ENCODE data around the gene SCMH1. TPM values are rescaled to one million over a fixed set of nuclear protein-coding genes. Genes with fewer than 3 reads are reported as not detected.

SCMH1 gene
- total RNA-seq, 2 experiments from 2014 or later, result 47.0 to 47.7 TPM

GRCh38 chr1:41169799-41170180 is 72.3 kb downstream of the SCMH1 start:
- Histone ChIP-seq H3K36me3 (ENCODE audit: insufficient read depth, low read length) (peaks cover 30% of the 10 kb centered on the region), H2AFZ (ENCODE audit: low read length) (no peak overlapping the region), H3K79me2 (ENCODE audit: insufficient read depth, low read depth, low read length) (no peaks in the 10 kb centered on the region; the same call in 1 of the 2 replicates), H3K4me2 (ENCODE audit: low read length) (no peak overlapping the region), H3K9me2 (ENCODE audit: insufficient read depth, low read length) (no peaks in the 10 kb centered on the region), H3K4me3 (ENCODE audit: low read depth, low read length, poor library complexity, severe bottlenecking) (no peak overlapping the region), H3K9me3 (ENCODE audit: low read length) (peaks cover 29% of the 10 kb centered on the region), H3K27ac (ENCODE audit: low read depth, low read length, poor library complexity, severe bottlenecking) (no peak overlapping the region), H4K20me1 (ENCODE audit: insufficient read depth, low read length) (no peaks in the 10 kb centered on the region), H3K4me1 (ENCODE audit: insufficient read depth, low read length, poor library complexity, severe bottlenecking) (peaks cover 24% of the 10 kb centered on the region)
- DNase-seq (ENCODE audit: low spot score), result no peak
- POLR2A ChIA-PET, result interaction anchor here (1.2 kb wide), 1 partner anchor 14 kb away, joined by 4 read pairs; no protein-coding TSS in a partner anchor
- intact Hi-C loops (cut with micrococcal nuclease; ENCODE audit: unreplicated experiment), result no loop called here
- CTCF ChIA-PET (ENCODE audit: unreplicated experiment), result no interaction called here
- TF ChIP-seq EZH2phosphoT487 (IDR thresholded peaks at IDR 0.05; ENCODE audit: borderline replicate concordance, low read depth, low read length) (no peak), CTCF (conservative IDR thresholded peaks at IDR 0.05; ENCODE audit: low read length) (no peak)
- no TSS peak for BruUV-seq (replicated peaks)

GRCh38 chr1:41169066-41169798 is 72.9 kb downstream of the SCMH1 start:
- no peak for DNase-seq (ENCODE audit: low spot score)
- no peaks in the 10 kb centered on the region for H3K9me2 ChIP-seq (ENCODE audit: insufficient read depth, low read length)
- H3K9me3 ChIP-seq (ENCODE audit: low read length), result peaks cover 29% of the 10 kb centered on the region
- H3K4me3 ChIP-seq (ENCODE audit: low read depth, low read length, poor library complexity, severe bottlenecking), result no peak overlapping the region
- H3K36me3 ChIP-seq (ENCODE audit: insufficient read depth, low read length), result peaks cover 30% of the 10 kb centered on the region
- no peak overlapping the region for H2AFZ ChIP-seq (ENCODE audit: low read length)
- no peak for TF ChIP-seq CTCF (conservative IDR thresholded peaks at IDR 0.05; ENCODE audit: low read length)
- H3K27ac ChIP-seq (ENCODE audit: low read depth, low read length, poor library complexity, severe bottlenecking), result no peak overlapping the region
- no peaks in the 10 kb centered on the region; the same call in 1 of the 2 replicates for H3K79me2 ChIP-seq (ENCODE audit: insufficient read depth, low read depth, low read length)
- no peaks in the 10 kb centered on the region for H4K20me1 ChIP-seq (ENCODE audit: insufficient read depth, low read length)
- ChIA-PET CTCF (ENCODE audit: unreplicated experiment) (no interaction called here), POLR2A (interaction anchor here (1.2 kb wide), 1 partner anchor 15 kb away, joined by 4 read pairs; no protein-coding TSS in a partner anchor)
- no peak overlapping the region for H3K4me2 ChIP-seq (ENCODE audit: low read length)
- intact Hi-C loops (cut with micrococcal nuclease; ENCODE audit: unreplicated experiment), result no loop called here
- H3K4me1 ChIP-seq (ENCODE audit: insufficient read depth, low read length, poor library complexity, severe bottlenecking), result peaks cover 24% of the 10 kb centered on the region
- no TSS peak for BruUV-seq (replicated peaks)

- no peak for DNase-seq (ENCODE audit: low spot score)
- H2AFZ ChIP-seq (ENCODE audit: low read length), result no peak overlapping the region
- ChIA-PET POLR2A (no interaction called here), CTCF (ENCODE audit: unreplicated experiment) (no interaction called here)
- no peak overlapping the region for H3K4me3 ChIP-seq (ENCODE audit: low read depth, low read length, poor library complexity, severe bottlenecking)
- H3K4me2 ChIP-seq (ENCODE audit: low read length), result no peak overlapping the region
- BruUV-seq (replicated peaks), result no TSS peak
- no peaks in the 10 kb centered on the region for H4K20me1 ChIP-seq (ENCODE audit: insufficient read depth, low read length)
- H3K36me3 ChIP-seq (ENCODE audit: insufficient read depth, low read length), result peaks cover 31% of the 10 kb centered on the region
- intact Hi-C loops (cut with micrococcal nuclease; ENCODE audit: unreplicated experiment), result no loop called here
- H3K4me1 ChIP-seq (ENCODE audit: insufficient read depth, low read length, poor library complexity, severe bottlenecking), result peaks cover 18% of the 10 kb centered on the region
- no peak for TF ChIP-seq CTCF (conservative IDR thresholded peaks at IDR 0.05; ENCODE audit: low read length)
- TF ChIP-seq EZH2phosphoT487 (IDR thresholded peaks at IDR 0.05; ENCODE audit: borderline replicate concordance, low read depth, low read length), result no peak
- H3K27ac ChIP-seq (ENCODE audit: low read depth, low read length, poor library complexity, severe bottlenecking), result no peak overlapping the region
- H3K79me2 ChIP-seq (ENCODE audit: insufficient read depth, low read depth, low read length), result no peaks in the 10 kb centered on the region; the same call in 1 of the 2 replicates
- H3K9me2 ChIP-seq (ENCODE audit: insufficient read depth, low read length), result no peaks in the 10 kb centered on the region
- H3K9me3 ChIP-seq (ENCODE audit: low read length), result peaks cover 29% of the 10 kb centered on the region
Measured at GRCh38 chr1:41167667-41168066, 74.4 kb downstream of the SCMH1 start.

Measured in OCI-LY7 (cell line).